ENCODE measurements around the gene CDC42BPA. TPM values are rescaled to one million over a fixed set of nuclear protein-coding genes. Genes with fewer than 3 reads are reported as not detected.

CDC42BPA gene
- total RNA-seq, 4 donors from 2014 or later = 47.0 to 58.6 (median 54.8) TPM

DNA sequence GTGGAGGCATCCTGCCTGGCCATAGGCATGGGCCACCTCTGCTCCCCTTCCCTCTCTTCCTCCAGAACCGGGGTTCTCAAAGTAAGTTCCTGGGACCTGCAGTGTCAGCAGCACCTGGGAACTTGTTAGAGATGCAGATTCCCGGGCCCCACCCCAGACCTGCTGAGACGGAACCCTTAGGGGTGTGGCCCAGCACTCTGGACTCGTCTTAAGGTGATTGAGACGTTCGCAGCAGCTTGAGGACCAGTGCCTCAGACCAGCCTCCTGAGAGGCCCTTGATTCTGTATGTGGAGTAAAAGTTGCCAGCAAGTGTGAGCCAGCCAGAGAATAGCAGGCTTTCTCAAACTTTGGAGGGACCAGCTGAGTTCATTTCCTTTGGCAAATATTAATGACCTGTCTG lies 364.0 kb downstream of the CDC42BPA start:
- H3K36me3 ChIP-seq = peaks cover 0 to 2% (median 0%) of the 10 kb centered on the region in 3 donors
- TF ChIP-seq, protein P1, sequence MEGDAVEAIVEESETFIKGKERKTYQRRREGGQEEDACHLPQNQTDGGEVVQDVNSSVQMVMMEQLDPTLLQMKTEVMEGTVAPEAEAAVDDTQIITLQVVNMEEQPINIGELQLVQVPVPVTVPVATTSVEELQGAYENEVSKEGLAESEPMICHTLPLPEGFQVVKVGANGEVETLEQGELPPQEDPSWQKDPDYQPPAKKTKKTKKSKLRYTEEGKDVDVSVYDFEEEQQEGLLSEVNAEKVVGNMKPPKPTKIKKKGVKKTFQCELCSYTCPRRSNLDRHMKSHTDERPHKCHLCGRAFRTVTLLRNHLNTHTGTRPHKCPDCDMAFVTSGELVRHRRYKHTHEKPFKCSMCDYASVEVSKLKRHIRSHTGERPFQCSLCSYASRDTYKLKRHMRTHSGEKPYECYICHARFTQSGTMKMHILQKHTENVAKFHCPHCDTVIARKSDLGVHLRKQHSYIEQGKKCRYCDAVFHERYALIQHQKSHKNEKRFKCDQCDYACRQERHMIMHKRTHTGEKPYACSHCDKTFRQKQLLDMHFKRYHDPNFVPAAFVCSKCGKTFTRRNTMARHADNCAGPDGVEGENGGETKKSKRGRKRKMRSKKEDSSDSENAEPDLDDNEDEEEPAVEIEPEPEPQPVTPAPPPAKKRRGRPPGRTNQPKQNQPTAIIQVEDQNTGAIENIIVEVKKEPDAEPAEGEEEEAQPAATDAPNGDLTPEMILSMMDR (IDR thresholded peaks at IDR 0.05) = no peak
- TF ChIP-seq EP300 (IDR thresholded peaks at IDR 0.05) (no peak), POLR2A (IDR thresholded peaks at IDR 0.05) (no peak)
- DNase-seq (ENCODE audit: low spot score in 2 of 2) = no peak
- 80 to 92% methylated on average over 6 of the region's 6 CpGs for WGBS, 2 donors
- no peaks in the 10 kb centered on the region for H3K27me3 ChIP-seq
- no peak overlapping the region for H3K27ac ChIP-seq
- no peaks in the 10 kb centered on the region for H3K4me1 ChIP-seq
- H3K4me3 ChIP-seq = no peak overlapping the region
- H3K9me3 ChIP-seq = no peaks in the 10 kb centered on the region

- DNase-seq (ENCODE audit: low spot score in 2 of 2) = no peak
- Histone ChIP-seq H3K36me3 (peaks cover 0 to 3% (median 0%) of the 10 kb centered on the region in 3 donors), H3K9me3 (no peaks in the 10 kb centered on the region), H3K4me3 (no peak overlapping the region), H3K27me3 (no peaks in the 10 kb centered on the region), H3K27ac (no peak overlapping the region), H3K4me1 (no peaks in the 10 kb centered on the region)
- WGBS, 2 donors = 87 to 98% methylated on average over 11 of the region's 11 CpGs
- no peak for TF ChIP-seq POLR2A (IDR thresholded peaks at IDR 0.05)
- TF ChIP-seq, protein P1 (IDR thresholded peaks at IDR 0.05) = no peak
- TF ChIP-seq EP300 (IDR thresholded peaks at IDR 0.05) = no peak
These were observed 365.0 kb downstream of the CDC42BPA start for GRCh38 chr1:226953175-226953800.

- DNase-seq (ENCODE audit: low spot score in 2 of 2) = no peak
- Histone ChIP-seq H3K27ac (no peak overlapping the region), H3K9me3 (no peaks in the 10 kb centered on the region), H3K4me3 (no peak overlapping the region), H3K27me3 (no peaks in the 10 kb centered on the region), H3K36me3 (peaks cover 0 to 9% (median 0%) of the 10 kb centered on the region in 3 donors), H3K4me1 (no peaks in the 10 kb centered on the region)
- no peak for TF ChIP-seq EP300 (IDR thresholded peaks at IDR 0.05)
- WGBS, 2 donors = 83 to 84% methylated on average over 3 of the region's 3 CpGs
These were observed 366.2 kb downstream of the CDC42BPA start for GRCh38 chr1:226952118-226952441.

GRCh38 chr1:226951286-226952117 lies 366.8 kb downstream of the CDC42BPA start:
- H3K9me3 ChIP-seq = no peaks in the 10 kb centered on the region
- no peak for DNase-seq (ENCODE audit: low spot score in 2 of 2)
- peaks cover 0 to 5% (median 0%) of the 10 kb centered on the region in 4 donors for H3K4me1 ChIP-seq
- H3K36me3 ChIP-seq = peaks cover 0 to 9% (median 0%) of the 10 kb centered on the region in 3 donors
- TF ChIP-seq EP300 (IDR thresholded peaks at IDR 0.05) (no peak), POLR2A (IDR thresholded peaks at IDR 0.05) (no peak)
- TF ChIP-seq, protein P1 (IDR thresholded peaks at IDR 0.05) = no peak
- H3K4me3 ChIP-seq = no peak overlapping the region
- no peak overlapping the region for H3K27ac ChIP-seq
- WGBS, 2 donors = 82 to 87% methylated on average over 12 of the region's 12 CpGs
- no peaks in the 10 kb centered on the region for H3K27me3 ChIP-seq

DNA sequence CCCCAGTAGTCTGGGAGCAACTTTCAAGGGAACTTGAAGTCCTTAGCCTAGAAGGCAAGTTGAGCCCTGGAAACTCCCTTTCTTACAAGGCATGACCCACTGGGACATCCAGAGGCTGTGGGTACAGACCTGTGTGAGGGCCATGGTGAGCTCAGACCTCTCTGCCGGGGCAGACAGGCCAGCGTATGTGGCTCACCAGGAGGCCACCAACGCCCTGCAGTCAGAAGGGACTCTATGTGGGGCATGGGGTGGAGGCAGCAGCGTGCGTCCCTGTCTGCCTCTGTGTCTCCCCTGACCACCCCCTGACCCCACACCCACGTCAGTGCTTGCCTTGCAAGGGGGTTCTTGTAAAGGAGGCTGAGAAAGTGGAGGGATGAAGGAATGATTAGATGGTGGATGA lies 367.4 kb downstream of the CDC42BPA start:
- DNase-seq (ENCODE audit: low spot score in 2 of 2) = no peak
- peaks cover 0 to 11% (median 0%) of the 10 kb centered on the region in 4 donors for H3K4me1 ChIP-seq
- WGBS, 2 donors = 51 to 55% methylated on average over 6 of the region's 6 CpGs
- H3K27ac ChIP-seq = no peak overlapping the region
- TF ChIP-seq POLR2A (IDR thresholded peaks at IDR 0.05) = no peak
- no peak for TF ChIP-seq EP300 (IDR thresholded peaks at IDR 0.05)
- TF ChIP-seq, protein P1 (IDR thresholded peaks at IDR 0.05) = no peak
- no peak overlapping the region for H3K4me3 ChIP-seq
- H3K27me3 ChIP-seq = no peaks in the 10 kb centered on the region
- H3K36me3 ChIP-seq = peaks cover 0 to 9% (median 0%) of the 10 kb centered on the region in 3 donors
- no peaks in the 10 kb centered on the region for H3K9me3 ChIP-seq
